ENCODE results near the gene GPD1.
"Not testable (repeated sequence)": the region's sequence is repeated elsewhere in the genome, so short reads cannot be mapped to it uniquely, and the experiment has no call there.

Gene GPD1

GRCh38 chr12:50123203-50123602, 19.4 kb downstream of the GPD1 start:
- no peak for DNase-seq (ENCODE audit: low read depth in 2 of 2)

- no peak for DNase-seq (ENCODE audit: low read depth in 2 of 2)
These were observed 23.7 kb downstream of the GPD1 start for GRCh38 chr12:50127546-50127945.

GRCh38 chr12:50129290-50129689, 25.5 kb downstream of the GPD1 start:
- no peak for DNase-seq (ENCODE audit: low read depth in 2 of 2)

- DNase-seq (ENCODE audit: low read depth in 2 of 2) = no peak
These were observed 28.8 kb downstream of the GPD1 start for GRCh38 chr12:50132505-50133135.

- DNase-seq (ENCODE audit: low read depth in 2 of 2) = no peak
These were observed 39.2 kb downstream of the GPD1 start for GRCh38 chr12:50142993-50143392.

- no peak for DNase-seq (ENCODE audit: low read depth in 2 of 2)
These were observed 41.6 kb downstream of the GPD1 start for GRCh38 chr12:50145439-50145838.

GRCh38 chr12:50147281-50147680, 43.5 kb downstream of the GPD1 start:
- DNase-seq (ENCODE audit: low read depth in 2 of 2) = no peak

GRCh38 chr12:50148011-50148410, 44.2 kb downstream of the GPD1 start:
- not testable (repeated sequence) for DNase-seq (ENCODE audit: low read depth in 2 of 2)

GRCh38 chr12:50149311-50149710, 45.5 kb downstream of the GPD1 start:
- no peak for DNase-seq (ENCODE audit: low read depth in 2 of 2)

- no peak for DNase-seq (ENCODE audit: low read depth in 2 of 2)
These were observed 47.4 kb downstream of the GPD1 start for GRCh38 chr12:50151047-50151687.

- DNase-seq (ENCODE audit: low read depth in 2 of 2) = not testable (repeated sequence)
These were observed 51.1 kb downstream of the GPD1 start for GRCh38 chr12:50154947-50155346.

GRCh38 chr12:50156641-50157040, 52.8 kb downstream of the GPD1 start:
- no peak for DNase-seq (ENCODE audit: low read depth in 2 of 2)

- DNase-seq (ENCODE audit: low read depth in 2 of 2) = no peak
These were observed 53.5 kb downstream of the GPD1 start for GRCh38 chr12:50157259-50157658.

GRCh38 chr12:50160643-50161042, 56.8 kb downstream of the GPD1 start:
- DNase-seq (ENCODE audit: low read depth in 2 of 2) = no peak
